HL-60 (cell line): ENCODE measurements around the gene STOM.

Experiments
- CTCF ChIP-seq: IDR thresholded peaks from one replicate; pipeline ENCODE4 v1.5.1; 2011; ENCODE audit warnings: low read length, control low read depth, inconsistent platforms; ENCODE audit not compliant: insufficient read depth
- POLR2AphosphoS5 ChIP-seq: IDR thresholded peaks from 2 replicates; pipeline ENCODE4 v1.6.1; 2012; ENCODE audit warnings: low read depth
- REST ChIP-seq: IDR thresholded peaks from 2 replicates; pipeline ENCODE4 v1.6.1; 2012; ENCODE audit warnings: low read depth; ENCODE audit not compliant: insufficient replicate concordance

DNA sequence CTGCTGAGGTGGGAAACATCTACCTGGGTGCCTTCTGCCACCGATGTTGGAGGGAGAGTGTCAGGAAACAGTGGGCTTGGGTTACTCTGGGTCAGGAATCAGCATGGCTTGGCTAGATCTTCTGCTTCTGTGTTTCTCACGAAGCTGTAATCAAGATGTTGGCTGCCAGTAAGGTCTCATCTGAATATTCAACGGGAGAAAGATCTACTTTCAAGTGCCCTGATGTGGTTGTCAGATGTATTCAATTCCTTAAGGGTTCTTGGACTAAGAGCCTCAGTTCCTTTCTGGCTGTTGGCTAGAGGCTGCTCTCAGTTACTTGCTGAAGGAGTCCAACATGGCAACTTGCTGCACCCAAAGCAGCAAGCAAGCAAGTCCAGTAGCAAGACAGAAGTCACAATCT, 41.9 kb upstream of the STOM start:
- TF ChIP-seq CTCF (no peak), POLR2AphosphoS5 (no peak), REST (no peak)
